ENCODE measurements around the gene KIF11. TPM values are rescaled to one million over a fixed set of nuclear protein-coding genes. Genes with fewer than 3 reads are reported as not detected.
A peak's percentile ranks its signal among the peaks of the same experiment; 100 is the strongest.

KIF11 gene
- total and polyA plus RNA-seq, 2 of the 13 experiments (the other 11 are each of a cell fraction or from before 2014, with no cell fraction given): 8.7 to 38.4 TPM

- TF ChIP-seq TGIF2 (CRISPR knock-in tag; IDR thresholded peaks at IDR 0.05) (0 out of 2 replicates have a peak, but pooled peaks have one; percentile 46), MED8 (CRISPR knock-in tag; IDR thresholded peaks at IDR 0.05; ENCODE audit: insufficient replicate concordance) (no peak), KDM1A (CRISPR knock-in tag; IDR thresholded peaks at IDR 0.05) (no peak), KDM4B (CRISPR knock-in tag; IDR thresholded peaks at IDR 0.05) (no peak), ZNF816 (CRISPR knock-in tag; IDR thresholded peaks at IDR 0.05; ENCODE audit: borderline replicate concordance) (0 out of 2 replicates have a peak, but pooled peaks have one; percentile 15), GATAD2A (CRISPR knock-in tag; IDR thresholded peaks at IDR 0.05) (peak; percentile 37; the same call in 1 of the 2 replicates), KLF13 (CRISPR knock-in tag; IDR thresholded peaks at IDR 0.05) (no peak), ZNF343 (CRISPR knock-in tag; IDR thresholded peaks at IDR 0.05) (no peak), ATF4 (CRISPR knock-in tag; IDR thresholded peaks at IDR 0.05) (no peak), NKX3-1 (CRISPR knock-in tag; IDR thresholded peaks at IDR 0.05) (no peak), THYN1 (CRISPR knock-in tag; IDR thresholded peaks at IDR 0.05; ENCODE audit: borderline replicate concordance, low read depth) (no peak), SNRNP70 (IDR thresholded peaks at IDR 0.05; ENCODE audit: low read depth, low read length) (no peak), ZNF614 (CRISPR knock-in tag; IDR thresholded peaks at IDR 0.05; ENCODE audit: borderline replicate concordance) (no peak), ISX (CRISPR knock-in tag; conservative IDR thresholded peaks at IDR 0.05) (no peak), ZNF569 (CRISPR knock-in tag; IDR thresholded peaks at IDR 0.05; ENCODE audit: borderline replicate concordance) (no peak; the same call in 1 of the 2 replicates), POLR2A (IDR thresholded peaks at IDR 0.05; ENCODE audit: insufficient read depth in 1 of 2, low read depth in 2 of 2, low read length in 2 of 2) (no peak), MBD4 (IDR thresholded peaks at IDR 0.05; ENCODE audit: borderline replicate concordance, low read length) (no peak), TOPORS (CRISPR knock-in tag; IDR thresholded peaks at IDR 0.05) (no peak), PRPF4 (IDR thresholded peaks at IDR 0.05; ENCODE audit: low read depth, low read length, poor library complexity, severe bottlenecking) (no peak), SMYD3 (CRISPR knock-in tag; IDR thresholded peaks at IDR 0.05) (no peak; the same call in 1 of the 2 replicates), ZNF382 (CRISPR knock-in tag; IDR thresholded peaks at IDR 0.05; ENCODE audit: borderline replicate concordance) (no peak), PHB2 (IDR thresholded peaks at IDR 0.05; ENCODE audit: partially characterized antibody) (no peak), ZSCAN25 (CRISPR knock-in tag; IDR thresholded peaks at IDR 0.05) (no peak), TAF1 (CRISPR knock-in tag; IDR thresholded peaks at IDR 0.05) (no peak), ARID2 (CRISPR knock-in tag; IDR thresholded peaks at IDR 0.05; ENCODE audit: borderline replicate concordance) (no peak)
- TF ChIP-seq, protein P1, sequence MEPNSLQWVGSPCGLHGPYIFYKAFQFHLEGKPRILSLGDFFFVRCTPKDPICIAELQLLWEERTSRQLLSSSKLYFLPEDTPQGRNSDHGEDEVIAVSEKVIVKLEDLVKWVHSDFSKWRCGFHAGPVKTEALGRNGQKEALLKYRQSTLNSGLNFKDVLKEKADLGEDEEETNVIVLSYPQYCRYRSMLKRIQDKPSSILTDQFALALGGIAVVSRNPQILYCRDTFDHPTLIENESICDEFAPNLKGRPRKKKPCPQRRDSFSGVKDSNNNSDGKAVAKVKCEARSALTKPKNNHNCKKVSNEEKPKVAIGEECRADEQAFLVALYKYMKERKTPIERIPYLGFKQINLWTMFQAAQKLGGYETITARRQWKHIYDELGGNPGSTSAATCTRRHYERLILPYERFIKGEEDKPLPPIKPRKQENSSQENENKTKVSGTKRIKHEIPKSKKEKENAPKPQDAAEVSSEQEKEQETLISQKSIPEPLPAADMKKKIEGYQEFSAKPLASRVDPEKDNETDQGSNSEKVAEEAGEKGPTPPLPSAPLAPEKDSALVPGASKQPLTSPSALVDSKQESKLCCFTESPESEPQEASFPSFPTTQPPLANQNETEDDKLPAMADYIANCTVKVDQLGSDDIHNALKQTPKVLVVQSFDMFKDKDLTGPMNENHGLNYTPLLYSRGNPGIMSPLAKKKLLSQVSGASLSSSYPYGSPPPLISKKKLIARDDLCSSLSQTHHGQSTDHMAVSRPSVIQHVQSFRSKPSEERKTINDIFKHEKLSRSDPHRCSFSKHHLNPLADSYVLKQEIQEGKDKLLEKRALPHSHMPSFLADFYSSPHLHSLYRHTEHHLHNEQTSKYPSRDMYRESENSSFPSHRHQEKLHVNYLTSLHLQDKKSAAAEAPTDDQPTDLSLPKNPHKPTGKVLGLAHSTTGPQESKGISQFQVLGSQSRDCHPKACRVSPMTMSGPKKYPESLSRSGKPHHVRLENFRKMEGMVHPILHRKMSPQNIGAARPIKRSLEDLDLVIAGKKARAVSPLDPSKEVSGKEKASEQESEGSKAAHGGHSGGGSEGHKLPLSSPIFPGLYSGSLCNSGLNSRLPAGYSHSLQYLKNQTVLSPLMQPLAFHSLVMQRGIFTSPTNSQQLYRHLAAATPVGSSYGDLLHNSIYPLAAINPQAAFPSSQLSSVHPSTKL (CRISPR knock-in tag; IDR thresholded peaks at IDR 0.05): no peak
These were observed 2.0 kb upstream of the KIF11 start (continued) for GRCh38 chr10:92590623-92591549.

All from HepG2 (cell line).